ENCODE results near the gene CBLB.

CBLB gene

DNA sequence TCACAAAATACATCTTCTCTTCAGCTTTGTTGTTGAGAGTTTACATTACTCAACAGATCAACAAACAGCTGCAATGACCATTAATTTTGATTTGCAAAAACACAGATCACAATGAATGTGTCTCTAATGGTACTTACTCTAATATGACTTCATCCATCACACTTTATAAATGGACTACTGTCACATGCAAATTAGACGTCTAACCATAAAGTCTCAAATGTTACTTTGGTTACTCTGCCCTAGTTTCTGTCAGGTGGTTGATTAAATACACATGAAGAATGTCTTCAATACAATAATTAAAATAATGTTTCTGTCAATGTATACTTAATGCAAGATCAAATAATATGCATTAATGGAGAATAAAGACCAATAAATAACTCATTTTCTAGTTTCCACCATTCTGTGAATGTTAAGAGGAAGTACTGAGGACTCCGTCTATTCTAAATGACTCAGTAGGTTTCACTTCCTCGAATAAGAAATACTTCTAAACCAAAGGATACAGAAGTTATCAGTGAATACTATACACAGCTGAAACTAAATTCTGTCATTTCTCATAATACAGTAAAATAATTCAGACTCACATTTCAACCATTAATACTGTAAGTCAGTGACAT is 145.8 kb downstream of the CBLB start:
- Histone ChIP-seq H3K27me3 (ENCODE audit: low read depth, low read length) (no peaks in the 10 kb centered on the region), H3K4me1 (ENCODE audit: low read length) (peaks cover 20% of the 10 kb centered on the region), H3K4me2 (ENCODE audit: low read length) (peak overlapping the region; percentile 61), H3K27ac (ENCODE audit: low read length) (peak overlapping the region; percentile 68), H3K9ac (ENCODE audit: low read length) (no peak overlapping the region; the same call in 1 of the 2 replicates), H3K79me2 (ENCODE audit: low read length) (no peaks in the 10 kb centered on the region), H3K36me3 (replicated peaks; ENCODE audit: low read depth, low read length) (peaks cover 3% of the 10 kb centered on the region), H3K9me3 (ENCODE audit: insufficient read depth, low read length) (no peaks in the 10 kb centered on the region), H4K20me1 (ENCODE audit: insufficient read depth, low read length) (no peaks in the 10 kb centered on the region), H3K4me3 (ENCODE audit: low read length) (peak overlapping the region; percentile 15; the same call in 1 of the 2 replicates), H2AFZ (ENCODE audit: low read depth, low read length) (no peak overlapping the region)
- TF ChIP-seq, protein P1, sequence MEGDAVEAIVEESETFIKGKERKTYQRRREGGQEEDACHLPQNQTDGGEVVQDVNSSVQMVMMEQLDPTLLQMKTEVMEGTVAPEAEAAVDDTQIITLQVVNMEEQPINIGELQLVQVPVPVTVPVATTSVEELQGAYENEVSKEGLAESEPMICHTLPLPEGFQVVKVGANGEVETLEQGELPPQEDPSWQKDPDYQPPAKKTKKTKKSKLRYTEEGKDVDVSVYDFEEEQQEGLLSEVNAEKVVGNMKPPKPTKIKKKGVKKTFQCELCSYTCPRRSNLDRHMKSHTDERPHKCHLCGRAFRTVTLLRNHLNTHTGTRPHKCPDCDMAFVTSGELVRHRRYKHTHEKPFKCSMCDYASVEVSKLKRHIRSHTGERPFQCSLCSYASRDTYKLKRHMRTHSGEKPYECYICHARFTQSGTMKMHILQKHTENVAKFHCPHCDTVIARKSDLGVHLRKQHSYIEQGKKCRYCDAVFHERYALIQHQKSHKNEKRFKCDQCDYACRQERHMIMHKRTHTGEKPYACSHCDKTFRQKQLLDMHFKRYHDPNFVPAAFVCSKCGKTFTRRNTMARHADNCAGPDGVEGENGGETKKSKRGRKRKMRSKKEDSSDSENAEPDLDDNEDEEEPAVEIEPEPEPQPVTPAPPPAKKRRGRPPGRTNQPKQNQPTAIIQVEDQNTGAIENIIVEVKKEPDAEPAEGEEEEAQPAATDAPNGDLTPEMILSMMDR (IDR thresholded peaks at IDR 0.05; ENCODE audit: low read depth, low read length): no peak
- 0 out of 2 replicates have a peak, but pooled peaks have one; percentile 26 for TF ChIP-seq EZH2phosphoT487 (IDR thresholded peaks at IDR 0.05; ENCODE audit: low read depth)

GRCh38 chr3:105719791-105720190 is 149.0 kb downstream of the CBLB start:
- Histone ChIP-seq H3K27me3 (ENCODE audit: low read depth, low read length) (no peaks in the 10 kb centered on the region), H3K9me3 (ENCODE audit: insufficient read depth, low read length) (no peaks in the 10 kb centered on the region), H3K79me2 (ENCODE audit: low read length) (no peaks in the 10 kb centered on the region), H3K4me3 (ENCODE audit: low read length) (no peak overlapping the region), H3K4me2 (ENCODE audit: low read length) (no peak overlapping the region), H3K36me3 (replicated peaks; ENCODE audit: low read depth, low read length) (peaks cover 3% of the 10 kb centered on the region), H3K9ac (ENCODE audit: low read length) (no peak overlapping the region), H3K4me1 (ENCODE audit: low read length) (peaks cover 23% of the 10 kb centered on the region), H2AFZ (ENCODE audit: low read depth, low read length) (no peak overlapping the region), H3K27ac (ENCODE audit: low read length) (no peak overlapping the region), H4K20me1 (ENCODE audit: insufficient read depth, low read length) (no peaks in the 10 kb centered on the region)
- TF ChIP-seq EZH2phosphoT487 (IDR thresholded peaks at IDR 0.05; ENCODE audit: low read depth): no peak
- TF ChIP-seq, protein P1 (IDR thresholded peaks at IDR 0.05; ENCODE audit: low read depth, low read length): no peak

GRCh38 chr3:105715372-105715771 is 153.4 kb downstream of the CBLB start:
- Histone ChIP-seq H3K4me3 (ENCODE audit: low read length) (no peak overlapping the region), H3K9ac (ENCODE audit: low read length) (no peak overlapping the region), H2AFZ (ENCODE audit: low read depth, low read length) (no peak overlapping the region), H4K20me1 (ENCODE audit: insufficient read depth, low read length) (no peaks in the 10 kb centered on the region), H3K9me3 (ENCODE audit: insufficient read depth, low read length) (no peaks in the 10 kb centered on the region), H3K4me1 (ENCODE audit: low read length) (0 out of 2 replicates have a peak, but pooled peaks cover 3% of the 10 kb centered on the region), H3K36me3 (replicated peaks; ENCODE audit: low read depth, low read length) (peaks cover 3% of the 10 kb centered on the region), H3K27ac (ENCODE audit: low read length) (no peak overlapping the region), H3K79me2 (ENCODE audit: low read length) (no peaks in the 10 kb centered on the region), H3K4me2 (ENCODE audit: low read length) (no peak overlapping the region), H3K27me3 (ENCODE audit: low read depth, low read length) (no peaks in the 10 kb centered on the region)
- TF ChIP-seq, protein P1 (IDR thresholded peaks at IDR 0.05; ENCODE audit: low read depth, low read length): no peak

DNA sequence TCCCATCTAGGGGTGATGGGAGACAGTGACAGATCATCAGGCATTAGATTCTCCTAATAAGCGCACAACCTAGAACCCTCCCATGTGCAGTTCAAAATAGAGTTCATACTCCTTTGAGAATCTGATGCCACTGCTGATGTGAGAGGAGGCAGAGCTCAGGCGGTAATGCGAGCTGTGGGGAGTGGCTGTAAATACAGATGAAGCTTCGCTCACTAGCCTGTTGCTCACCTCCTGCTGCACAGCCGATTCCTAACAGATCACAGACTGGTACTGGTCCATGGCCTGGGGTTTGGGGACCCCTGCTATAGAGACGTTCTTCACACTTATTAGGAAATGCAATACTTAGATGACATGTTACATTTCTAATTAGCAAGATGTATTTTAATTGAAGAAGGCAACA is 154.4 kb downstream of the CBLB start:
- H3K27ac ChIP-seq (ENCODE audit: low read length): no peak overlapping the region
- H3K4me2 ChIP-seq (ENCODE audit: low read length): no peak overlapping the region
- H3K79me2 ChIP-seq (ENCODE audit: low read length): no peaks in the 10 kb centered on the region
- H2AFZ ChIP-seq (ENCODE audit: low read depth, low read length): no peak overlapping the region
- no peaks in the 10 kb centered on the region for H3K27me3 ChIP-seq (ENCODE audit: low read depth, low read length)
- H3K9me3 ChIP-seq (ENCODE audit: insufficient read depth, low read length): no peaks in the 10 kb centered on the region
- peaks cover 3% of the 10 kb centered on the region for H3K36me3 ChIP-seq (replicated peaks; ENCODE audit: low read depth, low read length)
- 0 out of 2 replicates have a peak, but pooled peaks cover 3% of the 10 kb centered on the region for H3K4me1 ChIP-seq (ENCODE audit: low read length)
- TF ChIP-seq, protein P1 (IDR thresholded peaks at IDR 0.05; ENCODE audit: low read depth, low read length): no peak
- no peak for TF ChIP-seq EZH2phosphoT487 (IDR thresholded peaks at IDR 0.05; ENCODE audit: low read depth)
- H3K4me3 ChIP-seq (ENCODE audit: low read length): no peak overlapping the region
- H4K20me1 ChIP-seq (ENCODE audit: insufficient read depth, low read length): no peaks in the 10 kb centered on the region
- H3K9ac ChIP-seq (ENCODE audit: low read length): no peak overlapping the region

All from OCI-LY3 (cell line).